Astrocyte (in vitro differentiated cells and primary cell): ENCODE measurements around the gene VAV1.

ENCODE experiments used
- EZH2 ChIP-seq: IDR thresholded peaks from 2 replicates; pipeline ENCODE4 v1.6.1; 2012; ENCODE audit warnings: mild to moderate bottlenecking, low read length, inconsistent platforms; ENCODE audit not compliant: insufficient read depth
- TF ChIP-seq, protein P1 (sequence below): IDR thresholded peaks from 2 replicates; pipeline ENCODE4 v1.5.1; 2011; ENCODE audit warnings: low read depth, mild to moderate bottlenecking, inconsistent platforms, low read length, moderate library complexity; ENCODE audit not compliant: insufficient read depth

DNA sequence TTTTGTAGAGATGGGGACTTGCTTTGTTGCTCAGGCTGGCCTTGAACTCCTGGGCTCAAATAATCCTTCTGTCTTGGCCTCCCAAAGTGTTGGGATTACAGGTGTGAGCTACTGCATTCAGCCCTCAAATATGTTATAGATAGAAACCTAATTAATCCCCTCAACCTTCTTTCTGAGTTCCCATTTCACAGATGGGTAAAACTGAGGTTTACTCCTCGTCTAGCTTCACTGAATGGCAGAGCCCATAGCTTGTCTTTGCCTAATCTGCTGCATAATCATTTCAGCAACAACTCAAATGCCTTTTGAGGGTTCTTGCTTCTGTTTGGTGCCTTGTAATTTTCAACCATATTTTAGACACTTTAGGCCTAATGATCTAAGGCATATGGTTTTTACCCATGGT is 78.9 kb downstream of the VAV1 start:
- TF ChIP-seq, protein P1, sequence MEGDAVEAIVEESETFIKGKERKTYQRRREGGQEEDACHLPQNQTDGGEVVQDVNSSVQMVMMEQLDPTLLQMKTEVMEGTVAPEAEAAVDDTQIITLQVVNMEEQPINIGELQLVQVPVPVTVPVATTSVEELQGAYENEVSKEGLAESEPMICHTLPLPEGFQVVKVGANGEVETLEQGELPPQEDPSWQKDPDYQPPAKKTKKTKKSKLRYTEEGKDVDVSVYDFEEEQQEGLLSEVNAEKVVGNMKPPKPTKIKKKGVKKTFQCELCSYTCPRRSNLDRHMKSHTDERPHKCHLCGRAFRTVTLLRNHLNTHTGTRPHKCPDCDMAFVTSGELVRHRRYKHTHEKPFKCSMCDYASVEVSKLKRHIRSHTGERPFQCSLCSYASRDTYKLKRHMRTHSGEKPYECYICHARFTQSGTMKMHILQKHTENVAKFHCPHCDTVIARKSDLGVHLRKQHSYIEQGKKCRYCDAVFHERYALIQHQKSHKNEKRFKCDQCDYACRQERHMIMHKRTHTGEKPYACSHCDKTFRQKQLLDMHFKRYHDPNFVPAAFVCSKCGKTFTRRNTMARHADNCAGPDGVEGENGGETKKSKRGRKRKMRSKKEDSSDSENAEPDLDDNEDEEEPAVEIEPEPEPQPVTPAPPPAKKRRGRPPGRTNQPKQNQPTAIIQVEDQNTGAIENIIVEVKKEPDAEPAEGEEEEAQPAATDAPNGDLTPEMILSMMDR: no peak
- no peak for TF ChIP-seq EZH2
